GM18520 (cell line): ENCODE measurements around the gene AHDC1.

Source experiments
- ATAC-seq: cut with Tn5 transposase; IDR thresholded peaks from one replicate; pipeline ENCODE4 v1.9.1; 2021; ENCODE audit not compliant: unreplicated experiment

Gene AHDC1

GRCh38 chr1:27584453-27584852 lies 19.5 kb downstream of the AHDC1 start:
- ATAC-seq: no peak

GRCh38 chr1:27583479-27583878 lies 20.5 kb downstream of the AHDC1 start:
- no peak for ATAC-seq

GRCh38 chr1:27581823-27582243 lies 22.1 kb downstream of the AHDC1 start:
- no peak for ATAC-seq

GRCh38 chr1:27577504-27578188 lies 26.3 kb downstream of the AHDC1 start:
- ATAC-seq: no peak

GRCh38 chr1:27576806-27577227 lies 27.1 kb downstream of the AHDC1 start:
- ATAC-seq: no peak

GRCh38 chr1:27575840-27576331 lies 28.1 kb downstream of the AHDC1 start:
- no peak for ATAC-seq

- ATAC-seq: no peak
Observed at GRCh38 chr1:27574871-27575831, 28.8 kb downstream of the AHDC1 start.

- no peak for ATAC-seq
Observed at GRCh38 chr1:27574001-27574781, 29.8 kb downstream of the AHDC1 start.

- no peak for ATAC-seq
Observed at GRCh38 chr1:27572679-27573426, 31.1 kb downstream of the AHDC1 start.

GRCh38 chr1:27572019-27572678 lies 31.8 kb downstream of the AHDC1 start:
- ATAC-seq: no peak

GRCh38 chr1:27571439-27572018 lies 32.4 kb downstream of the AHDC1 start:
- ATAC-seq: no peak

- ATAC-seq: no peak
Observed at GRCh38 chr1:27570784-27571183, 33.2 kb downstream of the AHDC1 start.

- no peak for ATAC-seq
Observed at GRCh38 chr1:27570356-27570755, 33.6 kb downstream of the AHDC1 start.

- no peak for ATAC-seq
Observed at GRCh38 chr1:27569506-27570291, 34.2 kb downstream of the AHDC1 start.

GRCh38 chr1:27569088-27569460 lies 34.9 kb downstream of the AHDC1 start:
- no peak for ATAC-seq

GRCh38 chr1:27568300-27569087 lies 35.5 kb downstream of the AHDC1 start:
- ATAC-seq: peak; percentile 85

- ATAC-seq: no peak
Observed at GRCh38 chr1:27567971-27568299, 36.0 kb downstream of the AHDC1 start.

GRCh38 chr1:27567146-27567526 lies 36.8 kb downstream of the AHDC1 start:
- no peak for ATAC-seq
